ENCODE data around the gene SLC9A9. TPM values are rescaled to one million over a fixed set of nuclear protein-coding genes. Genes with fewer than 3 reads are reported as not detected.

SLC9A9 gene
- polyA plus RNA-seq, 1 donor from 2014 or later: 0.54 TPM

GRCh38 chr3:143884861-143885260 is 36.6 kb upstream of the SLC9A9 start:
- Histone ChIP-seq H3K9me3 (ENCODE audit: low read length) (no peaks in the 10 kb centered on the region), H3K36me3 (ENCODE audit: insufficient read depth, low read length) (no peaks in the 10 kb centered on the region), H3K9ac (ENCODE audit: low read length) (no peak overlapping the region), H3K79me2 (replicated peaks; ENCODE audit: insufficient read depth, low read length) (no peaks in the 10 kb centered on the region), H3K27ac (ENCODE audit: low read length) (no peak overlapping the region), H3K9me2 (ENCODE audit: insufficient read depth, low read length) (no peaks in the 10 kb centered on the region), H4K20me1 (ENCODE audit: insufficient read depth) (no peaks in the 10 kb centered on the region), H3K4me2 (ENCODE audit: low read length) (no peak overlapping the region), H3K27me3 (ENCODE audit: insufficient read depth, low read depth, low read length) (no peaks in the 10 kb centered on the region), H3F3A (ENCODE audit: insufficient read depth, low read length, poor library complexity, severe bottlenecking) (no peaks in the 10 kb centered on the region), H3K4me3 (ENCODE audit: low read length) (no peak overlapping the region), H2AFZ (ENCODE audit: low read depth, low read length) (no peak overlapping the region)
- TF ChIP-seq SMC3 (conservative IDR thresholded peaks at IDR 0.05; ENCODE audit: poor library complexity) (no peak), POLR2AphosphoS5 (IDR thresholded peaks at IDR 0.05) (no peak), TAF1 (IDR thresholded peaks at IDR 0.05; ENCODE audit: low read depth) (no peak), EZH2 (IDR thresholded peaks at IDR 0.05; ENCODE audit: borderline replicate concordance, insufficient read depth, low read length, poor library complexity, severe bottlenecking) (no peak)

GRCh38 chr3:143883151-143883550 is 34.9 kb upstream of the SLC9A9 start:
- H3K9ac ChIP-seq (ENCODE audit: low read length): no peak overlapping the region
- H3K9me2 ChIP-seq (ENCODE audit: insufficient read depth, low read length): no peaks in the 10 kb centered on the region
- TF ChIP-seq EP300 (conservative IDR thresholded peaks at IDR 0.05; ENCODE audit: poor library complexity, severe bottlenecking) (no peak), POLR2AphosphoS5 (IDR thresholded peaks at IDR 0.05) (no peak), CTCF (IDR thresholded peaks at IDR 0.05; ENCODE audit: poor library complexity, severe bottlenecking) (no peak), SMC3 (conservative IDR thresholded peaks at IDR 0.05; ENCODE audit: poor library complexity) (no peak), EZH2 (IDR thresholded peaks at IDR 0.05; ENCODE audit: borderline replicate concordance, insufficient read depth, low read length, poor library complexity, severe bottlenecking) (no peak), RAD21 (conservative IDR thresholded peaks at IDR 0.05) (no peak), REST (IDR thresholded peaks at IDR 0.05; ENCODE audit: borderline replicate concordance) (no peak), TAF1 (IDR thresholded peaks at IDR 0.05; ENCODE audit: low read depth) (no peak), MXI1 (conservative IDR thresholded peaks at IDR 0.05; ENCODE audit: poor library complexity, severe bottlenecking) (no peak)
- no peak overlapping the region for H3K4me3 ChIP-seq (ENCODE audit: low read length)
- no peaks in the 10 kb centered on the region for H3F3A ChIP-seq (ENCODE audit: insufficient read depth, low read length, poor library complexity, severe bottlenecking)
- no peaks in the 10 kb centered on the region for H3K79me2 ChIP-seq (replicated peaks; ENCODE audit: insufficient read depth, low read length)
- no peak overlapping the region for H3K27ac ChIP-seq (ENCODE audit: low read length)
- no peak overlapping the region for H3K4me2 ChIP-seq (ENCODE audit: low read length)
- no peaks in the 10 kb centered on the region for H3K27me3 ChIP-seq (ENCODE audit: insufficient read depth, low read depth, low read length)
- H4K20me1 ChIP-seq (ENCODE audit: insufficient read depth): no peaks in the 10 kb centered on the region
- no peaks in the 10 kb centered on the region for H3K36me3 ChIP-seq (ENCODE audit: insufficient read depth, low read length)
- H3K9me3 ChIP-seq (ENCODE audit: low read length): no peaks in the 10 kb centered on the region
- no peak overlapping the region for H2AFZ ChIP-seq (ENCODE audit: low read depth, low read length)
